NCI-H460 (cell line): ENCODE measurements around the gene TM4SF4. TPM values are rescaled to one million over a fixed set of nuclear protein-coding genes. Genes with fewer than 3 reads are reported as not detected.
"Not testable (repeated sequence)": the region's sequence is repeated elsewhere in the genome, so short reads cannot be mapped to it uniquely, and the experiment has no call there.

Experiments used
- DNase-seq: peaks from one replicate; pipeline ENCODE4 v3.0.0-alpha.2; 2016; ENCODE audit warnings: low read depth; ENCODE audit errors: extremely low read depth
- polyA plus RNA-seq: library from polyadenylated mRNA; depleted of rRNA; stranded (reverse); fragments of >200 nt; gene quantifications from 2 replicates; pipeline ENCODE4 v1.2.3, GENCODE V29; 2014; cell fraction: nucleus; rRNA removed
- total RNA-seq: library from RNA; depleted of rRNA; stranded (reverse); fragments of >200 nt; shearing (Covaris generic); gene quantifications from 2 replicates; pipeline ENCODE4 v1.2.3, GENCODE V29; 2014; rRNA removed

TM4SF4 gene
- 0.10 TPM in 1 of 2 replicates, not detected in the other for total RNA-seq
- not detected in 2 replicates for polyA plus RNA-seq

GRCh38 chr3:149474250-149474817, at the start of gene TM4SF4:
Gene TM4SF4 (plus strand): TSS chr3:149474697. CDS start chr3:149474878, 181 bp downstream.
- no peak for DNase-seq

- no peak for DNase-seq
These were observed 49.6 kb upstream of the TM4SF4 start for GRCh38 chr3:149424918-149425317.

GRCh38 chr3:149426325-149426724, 48.2 kb upstream of the TM4SF4 start:
- DNase-seq = no peak

- DNase-seq = no peak
These were observed 46.4 kb upstream of the TM4SF4 start for GRCh38 chr3:149428087-149428486.

GRCh38 chr3:149430216-149430615, 44.3 kb upstream of the TM4SF4 start:
- DNase-seq = no peak

- no peak for DNase-seq
These were observed 42.3 kb upstream of the TM4SF4 start for GRCh38 chr3:149432149-149432548.

GRCh38 chr3:149435996-149436885, 38.3 kb upstream of the TM4SF4 start:
- DNase-seq = no peak

GRCh38 chr3:149437286-149437685, 37.2 kb upstream of the TM4SF4 start:
- DNase-seq = no peak

- DNase-seq = no peak
These were observed 36.8 kb upstream of the TM4SF4 start for GRCh38 chr3:149437710-149438109.

- DNase-seq = no peak
These were observed 35.5 kb upstream of the TM4SF4 start for GRCh38 chr3:149438981-149439380.

GRCh38 chr3:149441642-149442041, 32.9 kb upstream of the TM4SF4 start:
- DNase-seq = no peak

- DNase-seq = no peak
These were observed 32.5 kb upstream of the TM4SF4 start for GRCh38 chr3:149442043-149442442.

GRCh38 chr3:149442851-149443544, 31.5 kb upstream of the TM4SF4 start:
- no peak for DNase-seq

GRCh38 chr3:149443545-149443912, 31.0 kb upstream of the TM4SF4 start:
- DNase-seq = no peak

- DNase-seq = not testable (repeated sequence)
These were observed 29.6 kb upstream of the TM4SF4 start for GRCh38 chr3:149444867-149445266.

GRCh38 chr3:149448331-149448831, 26.1 kb upstream of the TM4SF4 start:
- DNase-seq = no peak

- DNase-seq = no peak
These were observed 25.3 kb upstream of the TM4SF4 start for GRCh38 chr3:149449182-149449581.

GRCh38 chr3:149449799-149450198, 24.7 kb upstream of the TM4SF4 start:
- no peak for DNase-seq

GRCh38 chr3:149450281-149450680, 24.2 kb upstream of the TM4SF4 start:
- DNase-seq = no peak

GRCh38 chr3:149452036-149452435, 22.5 kb upstream of the TM4SF4 start:
- no peak for DNase-seq

- no peak for DNase-seq
These were observed 21.2 kb upstream of the TM4SF4 start for GRCh38 chr3:149453140-149453805.
